HG03558 (cell line): ENCODE results near the gene DROSHA.

Experiments used
- ATAC-seq: cut with Tn5 transposase; IDR thresholded peaks from one replicate; pipeline ENCODE4 v1.9.1; 2021; ENCODE audit warnings: moderate number of reproducible peaks; ENCODE audit not compliant: unreplicated experiment; ENCODE audit errors: extremely low read depth

The DROSHA gene

GRCh38 chr5:31359839-31360238 is 172.1 kb downstream of the DROSHA start:
- no peak for ATAC-seq

- ATAC-seq = no peak
Measured at GRCh38 chr5:31357038-31357437, 174.9 kb downstream of the DROSHA start.

- no peak for ATAC-seq
Measured at GRCh38 chr5:31355337-31355736, 176.6 kb downstream of the DROSHA start.
